ENCODE data around the gene CNPY4.

- no peak for TF ChIP-seq CTCF (IDR thresholded peaks at IDR 0.05)
- no peak for TF ChIP-seq POLR2A (IDR thresholded peaks at IDR 0.05)
These were observed 12.7 kb downstream of the CNPY4 start for GRCh38 chr7:100132126-100132525.

Data from uterus (tissue), 2 donors.